NCI-H1092 treated with DMSO at 0.1 percent for 48 hours (cell line): ENCODE results near the gene TUBGCP2.

ENCODE experiments used
- DNase-seq: peaks from one replicate; lab custom pipeline; 2025; lab: John Stamatoyannopoulos, UW

TUBGCP2 gene

DNA sequence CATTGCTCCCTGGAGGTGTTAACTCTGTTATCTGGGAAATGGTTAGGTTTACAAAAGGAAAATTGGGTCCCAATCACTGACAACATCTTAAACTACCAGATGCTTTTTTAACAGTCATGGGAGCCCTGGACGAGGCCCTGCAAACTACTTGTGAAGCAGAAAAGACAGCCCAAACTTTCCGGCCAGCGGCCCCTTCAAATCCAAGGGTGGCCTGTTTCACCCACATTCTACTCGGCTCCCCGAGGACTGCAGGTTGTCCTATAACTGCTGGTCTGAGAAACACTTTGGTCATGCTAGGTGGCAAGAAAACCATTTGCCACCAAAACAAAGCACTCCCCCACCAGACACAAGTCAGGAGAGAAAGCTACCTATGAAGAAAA lies 2.6 kb downstream of the TUBGCP2 start:
- DNase-seq: no peak

DNA sequence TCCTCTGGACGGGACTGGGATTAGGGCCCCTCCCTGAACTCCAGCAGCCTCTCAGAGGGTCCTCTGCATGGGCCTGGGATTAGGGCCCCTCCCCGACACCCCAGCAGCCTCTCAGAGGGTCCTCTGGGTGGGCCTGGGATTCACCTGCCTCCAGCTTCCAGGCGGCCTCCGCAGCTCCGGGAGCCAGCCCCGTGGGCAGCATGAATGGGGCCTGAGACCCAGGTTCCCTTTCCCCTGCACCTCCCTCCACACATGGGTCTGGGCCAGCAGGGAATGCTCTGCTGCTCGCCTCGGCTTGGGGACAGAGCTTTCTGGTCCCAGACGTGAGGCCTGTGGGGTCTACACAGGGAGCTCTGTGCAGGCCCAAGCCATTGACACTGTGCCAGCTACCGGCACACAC lies 5.5 kb downstream of the TUBGCP2 start:
- DNase-seq: no peak

DNA sequence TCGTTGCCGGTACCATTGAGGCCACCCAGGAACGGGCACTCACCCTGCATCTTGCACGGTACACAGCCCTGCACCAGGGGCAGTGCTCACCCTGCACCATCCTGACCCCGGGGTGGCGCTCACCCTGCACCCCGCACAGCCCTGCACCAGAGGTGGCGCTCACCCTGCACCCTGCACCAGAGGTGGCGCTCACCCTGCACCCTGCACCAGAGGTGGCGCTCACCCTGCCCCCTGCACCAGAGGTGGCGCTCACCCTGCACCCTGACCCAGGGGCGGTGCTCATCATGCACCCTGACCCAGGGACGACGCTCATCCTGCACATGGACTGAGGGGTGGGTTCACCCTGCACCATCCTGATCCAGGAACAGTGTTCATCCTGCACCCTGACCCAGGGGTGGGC lies 6.4 kb downstream of the TUBGCP2 start:
- no peak for DNase-seq

DNA sequence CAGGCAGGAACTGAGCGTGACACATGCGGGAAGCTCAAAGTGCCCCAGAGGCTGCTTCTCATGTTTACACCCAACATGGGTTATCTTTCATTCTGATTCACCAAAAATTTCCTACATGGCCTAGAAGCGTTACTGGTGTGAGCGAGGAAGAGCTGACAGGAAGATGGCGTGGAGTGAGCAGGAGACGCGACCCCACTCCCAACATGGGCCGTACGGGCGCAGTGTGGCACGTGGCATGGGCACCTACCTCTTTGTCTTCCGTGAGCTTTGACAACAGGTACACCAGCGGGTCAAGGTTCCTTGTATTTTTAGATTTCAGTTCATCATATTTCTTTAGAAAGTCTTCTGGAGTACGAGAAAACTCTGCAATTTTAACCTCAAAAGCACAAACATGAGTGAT lies 8.9 kb downstream of the TUBGCP2 start:
- DNase-seq: no peak

DNA sequence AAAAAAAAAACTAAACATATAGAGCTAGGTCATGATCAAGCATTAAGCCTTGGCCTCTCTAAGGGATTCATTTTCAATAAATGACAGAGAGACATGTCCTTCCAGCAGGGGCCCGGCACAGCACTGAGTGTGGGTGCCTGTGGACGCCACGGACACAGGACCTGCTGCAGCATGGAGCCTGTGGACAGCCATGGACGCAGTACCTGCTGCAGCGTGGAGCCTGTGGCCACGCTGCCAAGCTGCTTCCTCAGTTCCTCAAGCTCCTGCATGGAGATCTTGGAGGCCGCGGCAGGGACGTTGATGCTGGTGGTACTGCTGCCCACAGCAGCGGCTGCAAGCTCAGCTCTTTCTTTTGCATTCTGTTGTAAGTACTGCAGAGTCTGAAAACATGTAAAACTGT lies 9.4 kb downstream of the TUBGCP2 start:
- no peak for DNase-seq

DNA sequence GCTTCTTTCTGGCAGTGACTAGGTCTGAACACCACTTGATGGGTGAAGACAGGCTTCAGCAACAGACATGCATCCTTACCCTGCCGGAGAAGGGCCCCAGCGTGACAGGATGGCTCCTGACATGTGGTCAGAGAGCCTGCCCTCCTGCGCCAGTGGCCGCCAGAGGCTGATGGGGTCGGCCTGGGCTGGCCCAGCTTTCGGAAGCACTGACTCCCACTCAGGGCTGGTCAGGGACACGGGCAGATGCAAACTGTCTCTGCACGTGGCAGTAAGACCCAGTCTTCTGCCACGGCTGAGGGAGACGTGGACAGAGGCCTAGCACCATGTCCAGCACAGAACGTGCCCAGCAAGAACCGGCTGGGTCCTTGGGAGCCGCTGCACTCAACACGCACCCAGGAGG lies 10.2 kb downstream of the TUBGCP2 start:
- DNase-seq: no peak

DNA sequence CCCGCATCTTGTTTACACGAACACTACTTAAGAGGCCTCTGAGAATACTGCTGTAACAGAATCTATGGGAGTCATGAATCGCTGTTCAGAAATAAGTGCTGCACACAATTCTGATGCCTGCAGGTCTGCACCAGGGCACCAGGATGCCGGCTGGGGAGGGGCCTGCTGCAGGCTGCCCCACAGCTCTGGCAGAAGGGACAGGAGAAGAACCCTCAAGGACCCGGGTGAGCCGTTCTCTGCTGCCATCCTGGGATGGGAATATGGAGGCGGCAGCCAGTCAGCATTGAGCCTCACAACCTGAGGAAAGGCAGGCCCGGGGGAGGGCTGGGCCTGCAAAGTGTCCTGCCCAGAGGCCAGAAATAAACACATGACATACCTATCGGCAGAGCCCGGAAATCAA lies 11.2 kb downstream of the TUBGCP2 start:
- DNase-seq: no peak

DNA sequence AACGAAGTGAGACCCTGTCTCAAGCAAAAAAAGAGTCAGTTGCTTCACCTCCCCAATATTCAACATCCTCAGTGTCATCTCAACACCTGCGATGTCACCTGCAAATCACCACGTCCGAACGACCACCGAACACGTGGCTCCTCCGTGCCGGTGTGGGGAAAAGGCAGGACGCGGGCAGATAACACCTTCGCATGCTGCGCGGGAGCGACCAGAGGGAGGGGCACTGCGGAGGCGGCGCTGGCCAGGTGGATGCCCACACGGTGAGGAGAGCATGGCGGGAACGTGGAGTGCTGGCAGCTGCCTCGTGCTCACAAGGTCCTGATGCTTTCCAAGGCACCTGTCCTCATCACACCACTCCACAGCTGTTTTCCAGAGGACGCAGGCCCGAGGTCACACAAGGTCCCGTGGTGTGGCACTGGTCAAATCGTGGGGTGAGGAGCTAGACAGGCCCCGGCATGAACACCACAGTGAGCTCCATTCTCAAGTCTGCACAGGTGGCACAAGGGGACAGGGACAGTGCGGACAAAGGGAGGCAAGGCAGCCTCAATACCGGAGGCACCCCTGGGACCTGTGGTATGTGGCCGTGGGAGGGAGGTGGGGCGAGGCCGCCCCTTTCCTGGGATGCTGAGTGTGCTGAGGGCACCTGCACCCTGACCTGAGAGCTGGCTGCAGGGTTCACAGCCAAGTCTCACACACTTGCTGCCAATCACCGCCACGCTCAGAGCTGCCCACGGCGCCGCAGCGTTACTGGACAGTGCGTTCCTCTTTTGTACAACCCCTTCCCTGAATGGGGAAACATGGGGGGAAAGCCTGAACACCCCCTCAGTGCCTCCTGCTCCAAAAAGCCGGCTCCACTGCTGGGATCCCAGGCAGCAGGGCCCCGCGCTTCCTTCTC lies 13.0 kb downstream of the TUBGCP2 start:
- no peak for DNase-seq

DNA sequence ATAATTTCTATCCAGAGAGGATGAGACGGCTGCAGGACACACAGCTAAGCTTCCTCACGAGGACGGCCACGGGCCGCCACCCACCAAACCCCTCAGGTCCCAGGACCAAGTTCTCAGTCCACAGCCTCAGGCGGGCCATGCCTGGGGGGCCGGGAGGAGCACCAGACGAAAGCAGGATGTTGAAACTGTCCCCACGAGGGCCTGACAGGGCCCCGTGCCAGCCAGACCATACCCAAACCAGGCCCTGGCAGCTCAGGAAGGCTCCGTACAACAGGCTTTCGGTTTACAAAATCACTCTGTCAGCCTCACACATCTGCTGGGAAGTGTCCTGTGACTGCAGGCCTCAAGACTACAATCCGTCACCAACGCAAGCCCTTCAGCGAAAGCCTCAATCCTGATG lies 14.5 kb downstream of the TUBGCP2 start:
- DNase-seq: no peak

DNA sequence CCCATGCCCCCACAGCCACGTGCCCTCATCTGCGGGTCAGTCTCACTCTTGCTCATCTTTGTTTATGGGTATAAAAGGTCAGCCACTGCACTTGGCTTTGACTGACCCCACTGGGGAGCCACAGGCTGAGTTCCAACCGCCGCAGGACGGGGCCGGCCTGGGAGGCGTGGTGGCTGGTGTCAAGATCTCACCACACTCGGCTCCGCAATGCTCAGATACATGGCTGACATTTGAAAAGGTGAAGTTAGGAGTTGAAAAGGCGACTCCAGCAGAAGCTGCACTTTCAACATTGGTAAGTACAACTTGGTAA lies 14.9 kb downstream of the TUBGCP2 start:
- DNase-seq: no peak

DNA sequence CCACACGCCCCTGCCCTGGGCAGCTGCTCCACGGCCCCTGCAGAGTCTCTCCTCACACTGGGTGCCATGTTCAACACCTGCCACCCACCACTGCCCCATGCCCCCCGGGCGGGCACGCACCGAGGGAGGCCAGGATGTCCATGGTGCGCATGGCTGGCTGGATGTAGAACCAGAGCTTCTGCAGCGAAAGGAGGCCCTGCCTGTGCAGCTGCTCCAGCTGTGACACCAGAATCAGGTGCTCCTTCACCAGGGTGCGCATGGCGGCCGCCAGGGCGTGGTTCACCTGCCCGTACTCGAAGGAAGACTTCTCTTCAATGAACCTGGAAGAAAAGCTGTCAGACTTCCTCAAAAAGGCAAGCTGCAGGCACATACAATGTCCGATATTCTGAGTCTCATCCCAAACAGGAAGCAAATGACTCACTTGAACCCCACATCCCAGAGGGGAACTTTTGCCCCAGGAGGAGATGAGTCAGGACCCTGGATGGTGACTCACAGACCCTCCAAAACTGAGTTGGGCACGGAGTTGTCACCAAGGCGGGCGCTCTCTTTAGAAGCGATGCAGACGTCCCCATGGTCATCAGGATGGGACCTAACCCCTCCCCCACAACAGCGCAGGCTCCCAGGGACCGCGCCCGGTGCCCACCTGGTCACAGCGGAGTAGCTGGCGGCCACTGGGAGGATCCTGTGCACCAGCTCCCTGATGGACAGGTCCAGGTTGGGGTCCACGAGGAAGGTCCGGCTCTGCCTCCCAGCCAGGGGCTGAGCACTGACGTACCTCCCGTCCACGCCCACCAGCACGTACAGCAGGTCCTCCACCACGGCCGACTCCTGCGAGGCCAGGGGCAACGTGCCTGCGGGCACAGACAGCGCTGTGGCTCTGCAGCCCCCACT lies 15.5 kb downstream of the TUBGCP2 start:
- DNase-seq: no peak

DNA sequence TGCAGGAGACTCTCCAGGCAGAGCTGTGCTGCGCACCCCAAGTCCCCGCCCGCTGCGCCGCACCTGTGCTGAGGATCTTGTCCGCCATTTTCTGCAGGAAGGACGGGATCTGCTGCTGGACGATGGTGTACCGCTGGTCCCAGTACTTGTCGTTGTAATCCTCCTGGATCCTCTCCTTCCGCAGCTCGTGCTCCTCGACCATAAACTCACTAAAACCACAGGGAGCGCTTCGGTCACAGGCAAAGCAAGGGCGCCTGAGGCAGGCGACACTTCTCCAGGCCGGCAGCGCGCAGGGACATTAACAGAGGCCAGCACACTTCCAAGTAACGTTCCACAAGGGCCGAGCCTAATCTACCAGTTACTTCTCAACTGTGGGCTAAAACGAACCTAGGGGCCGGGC lies 18.9 kb downstream of the TUBGCP2 start:
- no peak for DNase-seq

DNA sequence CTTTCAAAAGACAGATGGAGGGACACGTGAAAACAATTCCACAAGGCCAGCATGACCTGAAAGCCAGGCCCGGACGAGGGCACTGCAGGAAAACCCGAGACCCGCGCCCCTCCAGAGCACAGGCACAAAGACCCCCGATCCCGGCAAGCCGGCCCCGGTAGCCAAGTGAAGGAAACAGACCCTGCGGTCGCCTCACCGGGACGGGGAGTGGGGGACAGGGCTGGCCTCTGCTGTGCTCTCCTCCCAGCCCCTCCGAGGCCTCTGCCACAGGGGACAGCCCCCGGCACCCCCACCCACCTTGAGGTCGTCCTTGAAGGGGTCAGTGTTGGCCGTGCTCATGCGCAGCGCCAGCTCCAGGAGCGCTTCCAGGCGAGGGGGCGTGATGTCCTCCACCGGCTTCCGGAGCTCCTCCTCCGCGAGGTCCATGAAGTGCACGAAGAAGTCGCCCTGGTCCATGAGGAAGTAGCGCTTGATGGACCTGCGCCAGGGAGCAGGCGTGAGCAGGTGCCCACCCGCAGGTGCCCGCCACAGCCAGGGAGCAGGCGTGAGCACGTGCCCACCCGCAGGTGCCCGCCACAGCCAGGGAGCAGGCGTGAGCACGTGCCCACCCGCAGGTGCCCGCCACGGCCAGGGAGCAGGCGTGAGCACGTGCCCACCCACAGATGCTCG lies 20.7 kb downstream of the TUBGCP2 start:
- DNase-seq: no peak

DNA sequence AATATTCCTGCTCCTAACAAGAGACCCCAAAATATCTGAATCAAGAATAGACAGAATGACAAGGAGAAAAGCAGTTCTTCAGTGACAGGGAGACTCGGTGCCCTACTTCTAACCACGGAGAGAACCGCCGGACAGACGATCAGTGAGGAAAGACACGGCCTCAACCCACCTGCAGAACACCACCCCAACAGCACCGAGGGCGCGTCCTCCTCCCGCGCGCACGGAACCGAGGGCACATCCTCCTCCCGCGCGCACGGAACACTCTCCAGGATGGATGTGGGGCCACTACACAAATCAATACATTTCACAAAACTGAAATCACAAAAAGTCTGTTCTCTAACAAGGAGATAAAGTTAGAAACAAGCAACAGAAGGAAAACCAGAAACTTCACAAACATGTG lies 22.3 kb downstream of the TUBGCP2 start:
- DNase-seq: no peak

DNA sequence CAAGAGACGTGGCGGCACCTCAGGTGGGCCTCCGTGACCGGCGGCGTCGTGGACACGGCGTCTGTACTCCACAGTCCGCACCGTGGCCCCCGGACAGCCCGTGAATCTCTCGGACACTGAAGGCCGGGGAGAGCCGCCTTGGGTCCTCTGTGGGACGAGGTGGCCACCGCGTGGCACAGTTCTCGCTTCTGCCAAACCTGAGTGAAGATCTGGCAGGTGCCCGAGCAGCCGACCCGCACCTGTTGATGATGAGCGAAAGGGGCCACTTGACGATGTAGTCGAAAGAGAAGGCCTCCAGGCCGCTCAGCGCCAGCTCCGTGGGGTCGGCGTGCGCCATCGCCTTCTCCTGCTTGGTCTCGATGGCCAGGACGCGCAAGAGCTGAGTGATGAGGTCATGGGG lies 23.5 kb downstream of the TUBGCP2 start:
- DNase-seq: no peak

DNA sequence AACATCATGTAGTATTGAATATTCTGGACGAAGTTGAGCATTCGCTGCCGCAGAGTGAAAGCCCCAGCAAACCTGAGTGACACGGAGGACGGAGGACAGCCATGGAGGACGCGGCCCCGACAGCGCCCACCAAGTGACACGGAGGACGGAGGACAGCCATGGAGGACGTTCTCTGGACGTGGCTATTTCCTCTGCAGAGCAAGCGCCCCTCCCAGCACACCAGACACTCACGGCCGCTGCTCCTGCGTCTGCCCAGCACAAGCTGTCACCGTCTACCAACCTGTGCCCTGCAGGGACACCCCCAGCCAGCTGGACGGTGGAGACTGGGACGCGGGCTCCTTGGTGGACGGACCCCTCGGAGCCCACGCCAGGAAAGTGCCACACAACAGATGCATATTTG lies 24.7 kb downstream of the TUBGCP2 start:
- DNase-seq: no peak

DNA sequence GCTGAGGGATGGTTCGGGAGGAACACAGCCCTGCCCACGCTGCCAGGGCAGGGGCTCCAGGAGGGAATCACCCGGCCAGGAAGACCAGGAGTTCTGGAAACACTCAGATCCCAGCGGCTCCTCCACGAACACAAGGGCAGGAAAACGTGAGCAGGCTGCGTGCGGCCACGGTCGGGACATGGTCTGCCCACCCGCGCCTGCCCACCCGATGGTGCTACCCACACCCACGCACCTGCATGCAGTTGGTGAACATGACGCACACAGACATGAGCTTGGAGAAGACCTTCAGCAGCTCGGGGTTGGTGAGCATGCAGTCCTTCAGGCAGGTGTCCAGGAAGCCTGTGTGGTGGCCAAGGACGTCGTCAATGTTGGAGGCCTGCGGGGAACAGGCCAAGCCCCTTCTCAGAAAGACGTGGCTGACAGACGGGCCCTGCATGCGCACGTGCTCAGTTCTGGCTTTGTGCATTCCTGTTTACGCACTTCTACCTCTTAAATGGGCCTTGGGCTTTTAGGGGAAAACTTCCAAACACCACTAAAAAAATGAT lies 25.8 kb downstream of the TUBGCP2 start:
- DNase-seq: no peak

DNA sequence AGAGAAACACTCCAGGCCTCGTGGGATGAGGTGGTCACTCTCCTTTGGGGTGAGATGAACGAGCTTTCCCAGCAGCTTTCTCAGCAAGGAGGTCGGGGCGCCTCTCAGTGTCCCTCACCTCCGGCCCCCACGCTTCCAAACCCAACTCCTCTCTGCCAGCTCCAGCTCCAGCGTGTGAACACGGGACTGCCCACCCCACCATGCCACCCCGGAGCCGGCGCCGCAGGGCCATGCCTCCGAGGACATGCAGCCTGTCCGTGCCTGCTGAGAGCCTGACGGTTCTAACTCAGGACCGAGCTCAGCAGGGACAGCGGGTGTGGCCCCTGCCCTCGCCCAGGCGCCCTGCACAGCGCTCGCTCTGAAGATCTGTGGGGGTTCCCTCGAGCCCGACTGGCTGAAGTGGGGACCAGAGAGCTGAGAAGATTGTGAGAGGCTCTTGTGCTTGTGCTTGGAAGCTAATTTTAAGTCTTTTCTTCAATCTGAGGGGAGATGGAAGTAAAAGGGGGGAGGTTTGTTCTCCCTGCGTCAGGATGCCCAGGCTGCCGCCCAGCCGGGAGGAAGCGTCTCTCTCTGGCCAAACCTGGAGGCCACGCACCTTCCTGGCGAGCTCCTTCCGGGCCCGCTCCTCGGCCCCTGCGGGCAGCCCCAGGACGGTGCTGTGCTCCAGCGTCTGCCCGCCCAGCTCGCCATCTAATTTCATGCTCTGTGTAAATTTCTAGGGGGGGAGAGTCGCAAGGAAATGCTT lies 26.9 kb downstream of the TUBGCP2 start:
- no peak for DNase-seq

DNA sequence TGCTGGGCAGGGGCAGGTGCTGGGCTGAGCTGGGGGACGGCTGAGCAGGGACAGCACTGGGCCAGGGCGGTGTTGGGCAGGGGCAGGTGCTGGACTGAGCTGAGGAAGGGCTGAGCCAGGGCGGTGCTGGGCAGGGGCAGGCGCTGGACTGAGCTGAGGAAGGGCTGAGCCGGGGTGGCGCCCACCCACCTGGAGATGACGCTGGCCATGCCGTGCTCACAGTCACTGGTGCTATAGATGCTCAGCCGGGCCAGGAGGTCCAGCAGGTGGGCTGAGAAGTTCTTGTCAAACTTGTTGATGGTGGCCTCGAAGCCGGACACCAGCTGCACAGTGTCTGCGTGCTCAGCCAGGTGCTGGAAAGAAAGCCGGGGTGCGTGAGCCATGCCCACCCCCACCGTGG lies 27.6 kb downstream of the TUBGCP2 start:
- no peak for DNase-seq

DNA sequence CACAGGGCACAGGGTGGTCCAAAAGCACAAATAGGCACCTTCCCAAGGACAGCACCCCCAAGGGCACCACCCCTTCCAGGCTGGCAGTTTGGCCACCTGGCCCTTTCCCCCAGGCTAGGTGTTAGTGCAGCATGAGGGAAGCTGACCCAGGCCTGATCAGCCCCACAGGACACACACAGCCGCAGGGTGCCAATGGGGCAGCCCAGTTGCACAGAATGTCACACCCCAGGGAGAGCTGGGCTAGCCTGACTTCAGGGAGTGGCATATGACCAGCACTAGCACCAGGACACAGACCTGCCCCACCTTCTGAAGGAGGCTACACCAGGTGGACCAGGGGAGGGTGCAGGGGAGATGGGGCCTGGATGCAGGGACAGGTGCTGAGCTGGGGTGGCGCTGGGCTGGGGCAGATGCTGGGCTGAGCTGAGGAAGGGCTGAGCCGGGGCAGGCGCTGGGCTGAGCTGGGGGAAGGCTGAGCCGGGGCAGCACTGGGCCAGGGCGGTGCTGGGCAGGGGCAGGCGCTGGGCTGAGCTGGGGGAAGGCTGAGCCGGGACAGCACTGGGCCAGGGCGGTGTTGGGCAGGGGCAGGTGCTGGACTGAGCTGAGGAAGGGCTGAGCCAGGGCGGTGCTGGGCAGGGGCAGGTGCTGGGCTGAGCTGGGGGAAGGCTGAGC lies 28.1 kb downstream of the TUBGCP2 start:
- DNase-seq: no peak
